Measurements from ENCODE around the gene UNC5C. TPM values are rescaled to one million over a fixed set of nuclear protein-coding genes. Genes with fewer than 3 reads are reported as not detected.

Gene UNC5C
- total and polyA plus RNA-seq, 2 donors from 2014 or later = 0.84 to 3.1 TPM

- DNase-seq (no peak), FAIRE-seq (no peak)
- no peak overlapping the region for H3K27ac ChIP-seq (ENCODE audit: low read depth in 2 of 2, low read length in 2 of 2)
- TF ChIP-seq CTCF (IDR thresholded peaks at IDR 0.05; ENCODE audit: borderline replicate concordance, extremely low read depth, insufficient read depth) = no peak
- H3K36me3 ChIP-seq (ENCODE audit: control insufficient read depth in 2 of 3, insufficient read depth in 3 of 3, low read length in 3 of 3) = no peaks in the 10 kb centered on the region
- H3K9ac ChIP-seq (ENCODE audit: low read length in 3 of 3) = no peak overlapping the region
- no peaks in the 10 kb centered on the region for H3K27me3 ChIP-seq (ENCODE audit: control insufficient read depth, insufficient read depth, low read length)
- no peaks in the 10 kb centered on the region for H3K4me1 ChIP-seq (ENCODE audit: control insufficient read depth in 2 of 3, insufficient read depth in 2 of 3, low read depth in 1 of 3, low read length in 3 of 3)
- no peaks in the 10 kb centered on the region for H3K9me3 ChIP-seq (ENCODE audit: control insufficient read depth in 2 of 3, insufficient read depth in 1 of 3, low read length in 3 of 3)
- no peak overlapping the region for H3K4me3 ChIP-seq (ENCODE audit: low read length in 3 of 3)
- intact Hi-C loops (cut with DNase I) = no loop called here
Observed at GRCh38 chr4:95541889-95542607, 6.7 kb downstream of the UNC5C start.

DNA sequence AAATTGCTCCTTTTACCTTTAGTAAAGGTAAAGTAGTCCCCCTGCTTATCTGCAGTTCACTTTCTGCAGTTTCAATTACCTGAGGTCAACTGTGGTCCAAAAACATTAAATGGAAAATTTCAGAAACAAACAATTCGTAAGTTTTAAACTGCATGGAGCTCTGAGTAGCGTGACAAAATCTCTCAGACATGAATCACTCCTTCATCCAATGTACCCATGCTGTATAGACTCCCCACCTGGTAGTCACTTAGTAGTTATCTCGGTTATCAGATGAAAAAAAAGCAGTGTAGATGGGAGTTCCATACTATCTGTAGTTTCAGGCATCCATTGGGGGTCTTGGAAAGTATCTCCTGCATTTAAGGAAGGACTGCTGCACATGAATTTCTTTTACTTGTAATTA lies 7.7 kb downstream of the UNC5C start:
- H3K27me3 ChIP-seq (ENCODE audit: control insufficient read depth, insufficient read depth, low read length) = no peaks in the 10 kb centered on the region
- intact Hi-C loops (cut with DNase I) = no loop called here
- no peak overlapping the region for H3K4me3 ChIP-seq (ENCODE audit: low read length in 3 of 3)
- no peak overlapping the region for H3K9ac ChIP-seq (ENCODE audit: low read length in 3 of 3)
- FAIRE-seq (no peak), DNase-seq (no peak)
- no peak for TF ChIP-seq CTCF (IDR thresholded peaks at IDR 0.05; ENCODE audit: borderline replicate concordance, extremely low read depth, insufficient read depth)
- H3K27ac ChIP-seq (ENCODE audit: low read depth in 2 of 2, low read length in 2 of 2) = no peak overlapping the region
- no peaks in the 10 kb centered on the region for H3K4me1 ChIP-seq (ENCODE audit: control insufficient read depth in 2 of 3, insufficient read depth in 2 of 3, low read depth in 1 of 3, low read length in 3 of 3)
- no peaks in the 10 kb centered on the region for H3K36me3 ChIP-seq (ENCODE audit: control insufficient read depth in 2 of 3, insufficient read depth in 3 of 3, low read length in 3 of 3)
- no peaks in the 10 kb centered on the region for H3K9me3 ChIP-seq (ENCODE audit: control insufficient read depth in 2 of 3, insufficient read depth in 1 of 3, low read length in 3 of 3)

GRCh38 chr4:95540227-95540626 lies 8.5 kb downstream of the UNC5C start:
- no peak for TF ChIP-seq CTCF (IDR thresholded peaks at IDR 0.05; ENCODE audit: borderline replicate concordance, extremely low read depth, insufficient read depth)

DNA sequence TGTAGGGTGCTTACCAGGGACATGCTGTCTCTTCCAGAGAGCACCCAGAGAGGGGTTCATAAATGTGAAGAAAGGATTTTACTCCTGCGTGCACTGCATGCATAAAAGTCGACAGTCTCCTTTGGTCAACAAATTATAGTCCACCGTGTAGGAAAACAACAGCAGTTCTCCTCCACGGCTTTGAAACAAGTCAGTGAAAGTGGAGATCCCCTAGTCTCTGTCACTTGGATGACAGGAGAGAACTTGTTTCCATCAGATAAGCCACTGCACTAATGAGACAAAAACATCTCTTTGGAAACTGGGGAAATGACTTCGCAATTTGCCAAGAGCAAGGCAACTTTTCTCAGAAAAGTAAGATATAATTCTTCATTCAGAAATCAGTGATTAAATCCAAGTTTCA lies 9.7 kb downstream of the UNC5C start:
- H3K9me3 ChIP-seq (ENCODE audit: control insufficient read depth in 2 of 3, insufficient read depth in 1 of 3, low read length in 3 of 3) = no peaks in the 10 kb centered on the region
- DNase-seq (no peak), FAIRE-seq (no peak)
- H3K36me3 ChIP-seq (ENCODE audit: control insufficient read depth in 2 of 3, insufficient read depth in 3 of 3, low read length in 3 of 3) = no peaks in the 10 kb centered on the region
- H3K27me3 ChIP-seq (ENCODE audit: control insufficient read depth, insufficient read depth, low read length) = no peaks in the 10 kb centered on the region
- H3K9ac ChIP-seq (ENCODE audit: low read length in 3 of 3) = no peak overlapping the region
- intact Hi-C loops (cut with DNase I) = no loop called here
- no peak overlapping the region for H3K27ac ChIP-seq (ENCODE audit: low read depth in 2 of 2, low read length in 2 of 2)
- H3K4me3 ChIP-seq (ENCODE audit: low read length in 3 of 3) = no peak overlapping the region
- no peaks in the 10 kb centered on the region for H3K4me1 ChIP-seq (ENCODE audit: control insufficient read depth in 2 of 3, insufficient read depth in 2 of 3, low read depth in 1 of 3, low read length in 3 of 3)
- TF ChIP-seq CTCF (IDR thresholded peaks at IDR 0.05; ENCODE audit: borderline replicate concordance, extremely low read depth, insufficient read depth) = no peak

More at GRCh38 chr4:95540227-95540626, 8.5 kb downstream of the UNC5C start:
- Histone ChIP-seq H3K36me3 (ENCODE audit: control insufficient read depth in 2 of 3, insufficient read depth in 3 of 3, low read length in 3 of 3) (no peaks in the 10 kb centered on the region), H3K27ac (ENCODE audit: low read depth in 2 of 2, low read length in 2 of 2) (no peak overlapping the region), H3K27me3 (ENCODE audit: control insufficient read depth, insufficient read depth, low read length) (no peaks in the 10 kb centered on the region), H3K4me1 (ENCODE audit: control insufficient read depth in 2 of 3, insufficient read depth in 2 of 3, low read depth in 1 of 3, low read length in 3 of 3) (no peaks in the 10 kb centered on the region), H3K9me3 (ENCODE audit: control insufficient read depth in 2 of 3, insufficient read depth in 1 of 3, low read length in 3 of 3) (no peaks in the 10 kb centered on the region), H3K9ac (ENCODE audit: low read length in 3 of 3) (no peak overlapping the region), H3K4me3 (ENCODE audit: low read length in 3 of 3) (no peak overlapping the region)
- intact Hi-C loops (cut with DNase I) = no loop called here
- no peak for FAIRE-seq
- DNase-seq = no peak
